Measurements from ENCODE around the gene HNRNPC.
"Not testable (repeated sequence)": the region's sequence is repeated elsewhere in the genome, so short reads cannot be mapped to it uniquely, and the experiment has no call there.

The HNRNPC gene

DNA sequence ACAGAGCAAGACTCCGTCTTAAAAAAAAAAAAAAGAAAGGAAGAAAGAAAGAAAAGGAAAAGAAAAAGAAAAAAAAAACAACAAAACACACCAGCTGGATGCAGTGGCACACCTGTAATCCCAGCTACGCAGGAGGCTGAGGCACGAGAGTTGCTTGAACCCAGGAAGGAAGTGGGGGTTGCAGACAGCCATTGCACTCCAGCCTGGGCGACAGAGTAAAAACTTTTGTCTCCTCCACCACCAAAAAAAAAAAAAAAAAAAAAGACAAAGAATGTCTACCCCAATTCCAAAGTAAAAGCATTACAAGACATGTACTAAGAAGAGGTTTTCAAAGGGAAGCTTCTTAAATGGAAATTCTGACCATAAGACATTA is 53.4 kb downstream of the HNRNPC start:
- no peak overlapping the region for H3K27ac ChIP-seq (ENCODE audit: low read depth in 2 of 2, low read length in 2 of 2)
- H3K27me3 ChIP-seq (ENCODE audit: control insufficient read depth in 2 of 2, insufficient read depth in 2 of 2, low read length in 2 of 2): no peaks in the 10 kb centered on the region
- peaks cover 69 to 80% of the 10 kb centered on the region in 2 donors for H3K36me3 ChIP-seq (ENCODE audit: control insufficient read depth in 2 of 2, insufficient read depth in 2 of 2, low read length in 2 of 2)
- H3K9me3 ChIP-seq (ENCODE audit: control insufficient read depth in 2 of 2, low read length in 2 of 2): no peaks in the 10 kb centered on the region
- H3K9ac ChIP-seq (ENCODE audit: low read depth in 1 of 2, low read length in 2 of 2): no peak overlapping the region
- no peak overlapping the region for H3K4me3 ChIP-seq (ENCODE audit: low read length in 2 of 2)
- H3K4me1 ChIP-seq (ENCODE audit: control insufficient read depth in 2 of 2, insufficient read depth in 2 of 2, low read length in 2 of 2): peaks cover 0 to under 1% of the 10 kb centered on the region in 2 donors

DNA sequence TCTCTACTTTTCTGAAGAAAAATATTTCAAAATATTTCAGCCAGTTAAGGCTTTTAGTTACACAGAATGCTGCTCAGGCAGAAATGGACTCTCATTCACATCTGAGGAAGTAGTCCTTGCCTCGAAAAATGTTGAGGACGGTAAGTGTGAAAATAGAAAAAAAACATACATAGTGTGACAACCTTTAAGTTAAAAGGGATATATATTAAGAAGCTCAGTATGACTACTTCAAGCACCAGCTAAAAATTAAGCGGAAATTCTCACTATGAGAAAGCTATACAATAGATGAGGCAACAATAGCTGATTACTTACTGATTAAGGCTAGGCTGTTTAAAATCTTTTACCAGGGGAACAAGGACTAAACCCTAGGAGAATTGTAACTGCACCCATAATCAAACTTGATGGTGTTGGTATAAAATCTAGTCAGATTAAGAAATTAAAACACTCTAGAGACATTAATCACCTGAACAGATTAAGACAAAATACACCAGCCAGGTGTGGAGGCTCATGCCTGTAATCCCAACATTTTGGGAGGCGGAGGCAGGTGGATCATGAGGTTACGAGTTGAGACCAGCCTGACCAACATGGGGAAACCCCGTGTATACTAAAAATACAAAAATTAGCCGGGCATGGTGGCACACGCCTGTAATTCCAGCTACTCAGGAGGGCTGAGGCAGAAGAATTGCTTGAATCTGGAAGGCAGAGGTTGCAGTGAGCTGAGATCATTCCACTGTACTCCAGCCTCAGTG is 53.9 kb downstream of the HNRNPC start:
- no peaks in the 10 kb centered on the region for H3K27me3 ChIP-seq (ENCODE audit: control insufficient read depth in 2 of 2, insufficient read depth in 2 of 2, low read length in 2 of 2)
- no peak overlapping the region for H3K9ac ChIP-seq (ENCODE audit: low read depth in 1 of 2, low read length in 2 of 2)
- peaks cover 67 to 78% of the 10 kb centered on the region in 2 donors for H3K36me3 ChIP-seq (ENCODE audit: control insufficient read depth in 2 of 2, insufficient read depth in 2 of 2, low read length in 2 of 2)
- H3K4me1 ChIP-seq (ENCODE audit: control insufficient read depth in 2 of 2, insufficient read depth in 2 of 2, low read length in 2 of 2): no peaks in the 10 kb centered on the region
- H3K4me3 ChIP-seq (ENCODE audit: low read length in 2 of 2): no peak overlapping the region
- H3K27ac ChIP-seq (ENCODE audit: low read depth in 2 of 2, low read length in 2 of 2): no peak overlapping the region
- H3K9me3 ChIP-seq (ENCODE audit: control insufficient read depth in 2 of 2, low read length in 2 of 2): no peaks in the 10 kb centered on the region

DNA sequence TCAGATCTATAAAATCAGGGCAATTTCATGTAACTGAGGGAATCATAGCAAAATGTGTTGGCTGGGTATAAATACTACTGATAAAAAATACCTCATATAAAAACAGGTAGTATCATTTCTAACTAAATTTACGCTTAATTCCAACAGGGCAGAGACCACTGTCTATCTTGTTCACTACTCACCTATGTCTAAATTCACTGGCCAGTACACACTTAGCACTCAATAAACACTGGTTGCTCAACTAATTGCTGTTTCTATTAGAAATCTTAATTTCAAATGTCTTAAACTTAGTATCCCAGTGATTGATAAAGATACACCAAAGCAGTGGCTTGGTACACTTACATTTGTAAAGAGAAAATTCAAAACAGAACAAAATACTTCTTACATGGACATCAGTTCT is 55.6 kb downstream of the HNRNPC start:
- Histone ChIP-seq H3K4me3 (ENCODE audit: low read length in 2 of 2) (no peak overlapping the region), H3K27ac (ENCODE audit: low read depth in 2 of 2, low read length in 2 of 2) (no peak overlapping the region), H3K36me3 (ENCODE audit: control insufficient read depth in 2 of 2, insufficient read depth in 2 of 2, low read length in 2 of 2) (peaks cover 71 to 84% of the 10 kb centered on the region in 2 donors), H3K27me3 (ENCODE audit: control insufficient read depth in 2 of 2, insufficient read depth in 2 of 2, low read length in 2 of 2) (no peaks in the 10 kb centered on the region), H3K4me1 (ENCODE audit: control insufficient read depth in 2 of 2, insufficient read depth in 2 of 2, low read length in 2 of 2) (no peaks in the 10 kb centered on the region), H3K9ac (ENCODE audit: low read depth in 1 of 2, low read length in 2 of 2) (no peak overlapping the region), H3K9me3 (ENCODE audit: control insufficient read depth in 2 of 2, low read length in 2 of 2) (no peaks in the 10 kb centered on the region)

DNA sequence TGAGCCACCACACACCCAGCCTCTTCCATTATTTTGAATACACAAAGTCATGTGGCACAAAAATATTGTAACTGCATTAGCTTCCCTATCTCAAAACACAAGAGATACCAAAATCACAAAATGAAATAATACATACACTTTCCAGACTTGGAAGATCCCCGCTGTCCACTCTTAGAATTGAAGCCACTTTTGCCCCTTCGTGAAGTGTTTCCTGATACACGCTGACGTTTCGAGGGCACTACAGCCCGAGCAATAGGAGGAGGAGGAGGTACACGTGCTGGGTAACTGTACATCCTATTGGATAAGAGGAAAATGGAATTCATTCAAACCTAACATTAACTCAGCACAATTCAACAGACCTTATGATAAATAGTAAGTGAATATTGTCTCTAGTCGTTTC is 56.4 kb downstream of the HNRNPC start:
- not testable (repeated sequence) for H3K27me3 ChIP-seq (ENCODE audit: control insufficient read depth in 2 of 2, insufficient read depth in 2 of 2, low read length in 2 of 2); H3K27ac ChIP-seq (ENCODE audit: low read depth in 2 of 2, low read length in 2 of 2); H3K4me1 ChIP-seq (ENCODE audit: control insufficient read depth in 2 of 2, insufficient read depth in 2 of 2, low read length in 2 of 2); H3K9me3 ChIP-seq (ENCODE audit: control insufficient read depth in 2 of 2, low read length in 2 of 2); H3K9ac ChIP-seq (ENCODE audit: low read depth in 1 of 2, low read length in 2 of 2); H3K4me3 ChIP-seq (ENCODE audit: low read length in 2 of 2)
- peaks cover 72 to 87% of the 10 kb centered on the region in 2 donors for H3K36me3 ChIP-seq (ENCODE audit: control insufficient read depth in 2 of 2, insufficient read depth in 2 of 2, low read length in 2 of 2)

DNA sequence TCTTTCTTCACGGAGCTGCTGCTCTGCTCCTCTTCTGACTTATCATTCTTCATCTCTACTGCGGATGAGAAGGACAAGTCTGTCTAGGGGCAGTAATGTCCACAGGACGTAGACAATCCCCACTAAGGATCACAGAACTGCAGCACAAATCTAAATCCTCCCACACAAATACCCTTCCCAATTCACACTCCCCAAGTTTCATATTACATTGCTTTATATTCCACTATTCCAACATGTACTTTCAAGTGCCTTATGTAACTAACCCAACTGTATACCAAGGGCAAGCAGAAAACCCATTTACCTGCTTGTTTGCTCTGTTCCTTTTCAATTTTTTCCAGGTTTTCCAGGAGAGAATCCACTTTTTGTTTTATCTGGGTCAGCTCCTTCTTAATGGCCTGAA is 57.7 kb downstream of the HNRNPC start:
- Histone ChIP-seq H3K9ac (ENCODE audit: low read depth in 1 of 2, low read length in 2 of 2) (no peak overlapping the region), H3K27ac (ENCODE audit: low read depth in 2 of 2, low read length in 2 of 2) (no peak overlapping the region), H3K9me3 (ENCODE audit: control insufficient read depth in 2 of 2, low read length in 2 of 2) (no peaks in the 10 kb centered on the region), H3K4me3 (ENCODE audit: low read length in 2 of 2) (no peak overlapping the region), H3K27me3 (ENCODE audit: control insufficient read depth in 2 of 2, insufficient read depth in 2 of 2, low read length in 2 of 2) (no peaks in the 10 kb centered on the region), H3K36me3 (ENCODE audit: control insufficient read depth in 2 of 2, insufficient read depth in 2 of 2, low read length in 2 of 2) (peaks cover 78 to 84% of the 10 kb centered on the region in 2 donors), H3K4me1 (ENCODE audit: control insufficient read depth in 2 of 2, insufficient read depth in 2 of 2, low read length in 2 of 2) (no peaks in the 10 kb centered on the region)

DNA sequence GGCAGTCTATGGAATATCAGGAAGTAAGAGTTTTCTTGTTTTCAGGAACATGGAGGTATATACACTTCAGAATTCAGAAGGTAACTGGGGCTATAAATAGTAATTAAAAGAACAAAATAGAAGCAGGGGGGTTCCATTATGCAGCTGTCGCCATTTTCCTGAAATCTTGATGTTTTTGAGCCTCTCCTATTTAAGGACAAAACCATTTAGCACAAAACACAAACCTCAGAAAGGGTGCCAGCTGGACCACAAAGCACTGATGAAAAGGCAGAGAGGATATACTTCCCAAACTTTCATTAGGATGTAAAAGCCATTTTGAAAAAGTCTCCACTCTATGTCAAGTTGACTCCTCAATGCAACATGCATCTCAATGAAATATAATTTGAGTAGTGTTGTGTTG is 59.2 kb downstream of the HNRNPC start:
- H3K9ac ChIP-seq (ENCODE audit: low read depth in 1 of 2, low read length in 2 of 2): no peak overlapping the region
- no peak overlapping the region for H3K4me3 ChIP-seq (ENCODE audit: low read length in 2 of 2)
- H3K9me3 ChIP-seq (ENCODE audit: control insufficient read depth in 2 of 2, low read length in 2 of 2): no peaks in the 10 kb centered on the region
- H3K27ac ChIP-seq (ENCODE audit: low read depth in 2 of 2, low read length in 2 of 2): no peak overlapping the region
- no peaks in the 10 kb centered on the region for H3K4me1 ChIP-seq (ENCODE audit: control insufficient read depth in 2 of 2, insufficient read depth in 2 of 2, low read length in 2 of 2)
- no peaks in the 10 kb centered on the region for H3K27me3 ChIP-seq (ENCODE audit: control insufficient read depth in 2 of 2, insufficient read depth in 2 of 2, low read length in 2 of 2)
- peaks cover 67 to 74% of the 10 kb centered on the region in 2 donors for H3K36me3 ChIP-seq (ENCODE audit: control insufficient read depth in 2 of 2, insufficient read depth in 2 of 2, low read length in 2 of 2)

DNA sequence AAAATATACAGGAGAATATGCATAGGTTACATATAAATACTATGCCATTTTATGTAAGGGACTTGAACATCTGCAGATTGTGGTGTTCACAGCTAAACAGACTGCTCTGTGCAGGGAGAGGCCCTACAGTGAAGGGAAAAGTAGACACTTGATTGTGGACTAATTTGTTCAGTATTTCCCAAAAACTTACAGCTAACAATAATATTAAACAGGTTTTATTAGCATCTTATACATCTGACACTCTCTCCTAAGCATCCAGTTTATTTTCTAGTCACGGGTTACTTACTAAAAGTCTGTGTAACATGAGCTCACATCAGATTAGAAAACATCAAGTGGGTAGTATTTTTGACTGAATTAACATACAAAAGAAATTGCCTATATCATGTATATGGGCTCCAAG is 60.1 kb downstream of the HNRNPC start:
- Histone ChIP-seq H3K4me1 (ENCODE audit: control insufficient read depth in 2 of 2, insufficient read depth in 2 of 2, low read length in 2 of 2) (no peaks in the 10 kb centered on the region), H3K27ac (ENCODE audit: low read depth in 2 of 2, low read length in 2 of 2) (no peak overlapping the region), H3K4me3 (ENCODE audit: low read length in 2 of 2) (no peak overlapping the region), H3K27me3 (ENCODE audit: control insufficient read depth in 2 of 2, insufficient read depth in 2 of 2, low read length in 2 of 2) (no peaks in the 10 kb centered on the region), H3K36me3 (ENCODE audit: control insufficient read depth in 2 of 2, insufficient read depth in 2 of 2, low read length in 2 of 2) (peaks cover 59 to 66% of the 10 kb centered on the region in 2 donors), H3K9me3 (ENCODE audit: control insufficient read depth in 2 of 2, low read length in 2 of 2) (no peaks in the 10 kb centered on the region), H3K9ac (ENCODE audit: low read depth in 1 of 2, low read length in 2 of 2) (no peak overlapping the region)

DNA sequence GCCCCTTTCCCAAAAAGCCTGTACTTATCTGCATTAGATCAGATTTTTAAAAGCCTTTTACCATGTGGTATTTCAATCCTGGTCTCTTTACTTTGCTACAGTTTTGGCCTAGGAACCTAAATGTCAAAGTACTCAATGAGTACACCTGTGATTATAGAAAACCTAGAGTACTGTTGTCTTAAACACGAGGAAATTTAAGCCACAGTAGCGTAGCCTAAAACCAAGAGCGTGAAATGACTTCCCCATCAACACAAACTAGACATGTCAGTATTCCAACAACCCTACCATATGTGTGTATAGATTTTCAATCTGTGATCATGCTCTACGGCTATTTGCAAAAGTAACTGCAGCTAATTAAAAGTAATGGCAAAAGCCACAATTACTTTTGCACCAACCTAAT is 60.7 kb downstream of the HNRNPC start:
- Histone ChIP-seq H3K36me3 (ENCODE audit: control insufficient read depth in 2 of 2, insufficient read depth in 2 of 2, low read length in 2 of 2) (peaks cover 57 to 61% of the 10 kb centered on the region in 2 donors), H3K27ac (ENCODE audit: low read depth in 2 of 2, low read length in 2 of 2) (no peak overlapping the region), H3K4me3 (ENCODE audit: low read length in 2 of 2) (no peak overlapping the region), H3K9me3 (ENCODE audit: control insufficient read depth in 2 of 2, low read length in 2 of 2) (no peaks in the 10 kb centered on the region), H3K4me1 (ENCODE audit: control insufficient read depth in 2 of 2, insufficient read depth in 2 of 2, low read length in 2 of 2) (no peaks in the 10 kb centered on the region), H3K27me3 (ENCODE audit: control insufficient read depth in 2 of 2, insufficient read depth in 2 of 2, low read length in 2 of 2) (no peaks in the 10 kb centered on the region), H3K9ac (ENCODE audit: low read depth in 1 of 2, low read length in 2 of 2) (no peak overlapping the region)

DNA sequence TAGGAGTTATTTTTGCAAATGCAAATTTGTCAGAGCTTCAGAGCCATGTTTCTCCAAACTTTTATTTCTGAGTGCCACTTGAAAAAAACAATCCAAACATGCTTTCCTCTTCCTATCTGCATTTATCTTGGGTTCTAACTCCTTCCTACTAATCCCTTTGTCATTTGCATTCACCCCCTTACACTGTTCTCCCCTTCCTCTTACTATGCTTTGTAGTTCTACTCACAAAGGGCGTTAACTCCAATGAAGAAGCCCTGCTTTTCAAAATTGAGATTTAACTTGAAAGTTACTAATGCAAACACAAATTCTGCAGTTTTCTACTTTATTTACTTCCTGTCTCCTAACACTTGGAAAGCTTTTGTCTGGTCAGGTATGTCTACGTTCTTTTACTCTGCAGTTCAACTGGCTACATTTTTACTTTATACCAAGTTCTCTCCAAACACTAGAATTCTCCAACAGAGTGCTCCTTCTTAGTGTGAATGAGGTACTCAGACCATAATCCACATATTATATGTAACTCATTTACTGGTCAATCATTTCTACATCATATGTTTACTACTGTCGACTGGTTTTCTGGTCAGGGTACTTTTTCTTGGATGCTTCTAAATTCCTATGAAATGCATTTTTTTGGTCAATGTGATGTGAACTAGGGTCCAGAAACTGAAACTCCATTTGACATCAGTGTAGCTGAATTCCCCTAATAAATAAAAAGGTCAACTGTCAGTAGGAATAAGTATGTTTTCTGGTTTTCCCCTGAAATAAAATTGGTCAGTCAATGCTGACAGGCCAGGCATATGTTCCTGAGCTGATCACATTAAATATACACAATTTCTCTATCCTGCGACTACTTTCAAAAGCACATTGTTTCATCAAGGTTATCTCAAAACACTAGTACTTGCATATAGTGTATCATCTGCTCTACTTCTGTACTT is 62.2 kb downstream of the HNRNPC start:
- no peak overlapping the region for H3K4me3 ChIP-seq (ENCODE audit: low read length in 2 of 2)
- no peak overlapping the region for H3K27ac ChIP-seq (ENCODE audit: low read depth in 2 of 2, low read length in 2 of 2)
- no peak overlapping the region for H3K9ac ChIP-seq (ENCODE audit: low read depth in 1 of 2, low read length in 2 of 2)
- no peaks in the 10 kb centered on the region for H3K4me1 ChIP-seq (ENCODE audit: control insufficient read depth in 2 of 2, insufficient read depth in 2 of 2, low read length in 2 of 2)
- no peaks in the 10 kb centered on the region for H3K9me3 ChIP-seq (ENCODE audit: control insufficient read depth in 2 of 2, low read length in 2 of 2)
- H3K36me3 ChIP-seq (ENCODE audit: control insufficient read depth in 2 of 2, insufficient read depth in 2 of 2, low read length in 2 of 2): peaks cover 42 to 47% of the 10 kb centered on the region in 2 donors
- H3K27me3 ChIP-seq (ENCODE audit: control insufficient read depth in 2 of 2, insufficient read depth in 2 of 2, low read length in 2 of 2): no peaks in the 10 kb centered on the region
